Germinal center (tissue), 1 donor: ENCODE measurements around the gene ARFGAP2.
A peak's percentile ranks its signal among the peaks of the same experiment; 100 is the strongest.

ENCODE experiments used
- DNase-seq: peaks from one replicate; pipeline ENCODE4 v3.0.0; 2012; ENCODE audit warnings: mixed read lengths, low spot score

Gene ARFGAP2

DNA sequence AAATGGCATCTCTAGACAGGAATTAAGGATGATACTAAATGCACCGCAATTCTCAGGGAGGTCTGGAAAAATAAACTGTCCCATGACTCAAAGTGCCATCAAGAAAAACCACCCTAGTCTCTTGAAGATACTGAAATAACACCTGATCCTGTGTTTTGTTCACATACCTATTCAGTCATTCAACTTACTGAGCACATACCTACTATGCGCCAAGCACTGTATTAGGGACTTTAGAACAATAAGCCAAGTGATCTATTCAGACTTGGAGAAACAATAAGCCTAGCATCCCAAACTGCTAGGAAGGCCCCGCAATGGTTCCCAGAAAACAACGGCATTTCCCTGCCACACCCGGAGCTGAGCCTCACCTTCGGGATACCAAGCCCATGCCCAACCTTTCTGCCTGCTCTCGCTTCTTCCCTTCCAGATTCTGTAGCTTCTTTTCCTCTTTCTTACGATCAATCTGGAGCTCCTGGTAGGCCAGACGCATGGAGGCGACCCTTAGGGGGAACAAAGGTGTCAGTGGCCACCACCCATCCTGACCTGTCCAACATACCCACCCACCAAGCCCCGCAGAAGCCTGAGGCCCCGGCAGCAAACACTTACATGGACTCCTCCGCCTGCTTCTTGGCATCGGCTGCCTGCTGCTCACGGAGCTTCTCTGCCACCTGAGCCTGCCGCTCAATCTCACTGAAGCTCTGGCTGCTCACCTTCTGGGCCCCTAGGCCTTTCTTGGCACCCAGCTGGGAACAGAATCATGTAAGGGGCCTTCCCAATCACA is 5.4 kb downstream of the ARFGAP2 start:
- DNase-seq: no peak

DNA sequence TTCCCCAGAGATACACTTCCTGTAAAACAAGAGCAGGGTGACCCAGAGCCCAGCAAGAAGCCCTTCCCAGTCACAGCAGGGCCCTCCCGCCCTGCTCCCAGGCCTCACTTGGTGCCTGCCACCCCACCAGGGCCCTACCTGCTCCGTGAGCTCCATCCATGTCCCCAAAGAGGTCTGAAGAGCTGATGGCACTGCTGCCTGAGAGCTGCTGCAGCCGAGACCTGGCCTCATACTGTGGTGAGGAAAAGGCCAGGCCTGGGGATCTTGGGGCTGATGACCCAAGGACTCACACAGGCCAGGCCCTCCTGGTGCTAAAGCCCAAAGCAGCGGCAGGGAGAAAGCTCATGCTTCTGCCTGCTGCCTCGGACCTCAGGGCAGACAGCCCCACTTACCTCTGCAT is 10.3 kb downstream of the ARFGAP2 start:
- no peak for DNase-seq

DNA sequence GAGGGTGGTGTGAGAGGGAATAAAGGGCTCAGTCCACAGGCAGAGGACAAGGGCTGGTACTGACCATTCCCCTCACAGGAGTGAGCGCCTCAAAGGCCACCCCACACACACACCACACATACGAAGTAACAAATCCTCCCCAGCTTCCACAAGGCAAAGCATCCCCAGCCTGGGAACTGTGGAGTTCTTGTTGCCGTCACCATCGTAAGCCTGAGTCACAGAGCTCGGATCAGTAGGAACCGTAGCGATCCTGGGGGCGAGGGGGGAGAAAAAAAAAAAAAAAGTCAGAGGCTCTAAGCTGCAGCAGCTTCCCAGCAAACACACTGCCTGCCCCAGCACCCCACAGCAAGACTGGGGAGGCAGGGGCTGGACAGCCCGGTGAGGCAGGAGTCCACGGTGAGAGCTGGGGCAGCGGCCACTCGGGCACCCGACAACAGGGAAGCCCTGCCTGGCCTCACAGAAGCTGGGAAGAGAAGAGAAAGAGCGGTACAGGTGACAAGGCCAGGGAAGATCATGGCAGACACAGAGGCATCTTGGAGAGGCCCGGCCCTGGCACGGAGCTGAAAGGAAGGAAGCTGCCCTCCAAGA is 11.3 kb downstream of the ARFGAP2 start:
- no peak for DNase-seq

DNA sequence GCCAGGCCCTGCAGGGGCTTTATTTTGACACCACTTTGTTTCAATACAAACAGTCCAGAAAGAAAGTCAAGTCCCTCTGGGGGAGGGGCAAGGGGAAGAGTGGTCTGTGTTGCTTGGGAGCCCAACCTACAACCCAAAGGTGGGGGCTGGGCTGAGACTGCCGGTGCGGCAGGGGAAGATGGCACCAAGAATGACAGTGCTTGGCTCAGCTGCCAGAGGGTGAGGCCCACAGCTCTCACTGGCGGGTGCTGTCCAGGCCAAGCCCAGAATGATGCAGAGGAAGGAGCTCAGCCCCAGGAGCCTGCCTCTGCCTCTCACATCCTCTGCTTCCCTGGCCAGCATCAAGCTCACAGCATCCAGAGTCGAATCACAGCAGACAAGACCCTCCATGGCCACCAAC is 12.4 kb downstream of the ARFGAP2 start:
- DNase-seq: no peak

DNA sequence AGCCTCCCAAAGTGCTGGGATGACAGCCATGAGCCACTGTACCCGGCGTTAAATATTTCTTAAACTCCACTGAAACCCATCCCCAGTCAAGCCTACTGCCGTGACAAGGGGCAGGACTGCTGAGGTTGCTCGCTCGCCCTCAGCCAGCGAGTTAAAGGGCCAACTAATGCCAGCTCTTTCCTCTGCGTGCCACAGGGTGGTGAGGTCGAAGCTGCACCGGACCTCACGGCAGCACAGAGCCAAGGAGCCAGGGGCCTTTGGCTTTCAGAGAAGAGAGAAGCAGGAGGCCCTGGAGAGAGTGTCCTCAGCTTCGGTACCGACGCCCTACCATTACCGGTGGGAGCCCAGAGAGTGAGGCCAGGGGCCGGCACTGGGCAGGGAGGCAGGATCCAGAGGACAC is 12.8 kb downstream of the ARFGAP2 start:
- DNase-seq: no peak

DNA sequence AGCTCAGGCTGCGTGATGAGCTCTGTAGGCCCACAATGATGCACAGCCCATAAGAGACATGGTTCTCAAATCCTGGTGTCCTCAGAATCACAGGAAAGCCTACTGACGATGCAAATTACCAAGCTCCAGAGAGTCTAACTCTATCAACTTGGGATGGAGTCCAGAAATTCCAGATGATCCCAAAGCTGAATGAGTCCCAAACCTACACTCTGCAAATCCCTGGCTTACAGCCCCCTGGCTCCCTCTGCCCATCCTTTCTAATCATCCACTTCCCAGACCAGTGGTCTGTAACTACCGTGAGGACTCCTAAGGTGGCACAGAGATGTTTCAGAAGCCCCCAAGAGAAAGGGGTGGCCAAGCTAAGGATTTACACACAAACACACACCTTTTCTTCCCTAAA is 13.5 kb downstream of the ARFGAP2 start:
- DNase-seq: no peak

DNA sequence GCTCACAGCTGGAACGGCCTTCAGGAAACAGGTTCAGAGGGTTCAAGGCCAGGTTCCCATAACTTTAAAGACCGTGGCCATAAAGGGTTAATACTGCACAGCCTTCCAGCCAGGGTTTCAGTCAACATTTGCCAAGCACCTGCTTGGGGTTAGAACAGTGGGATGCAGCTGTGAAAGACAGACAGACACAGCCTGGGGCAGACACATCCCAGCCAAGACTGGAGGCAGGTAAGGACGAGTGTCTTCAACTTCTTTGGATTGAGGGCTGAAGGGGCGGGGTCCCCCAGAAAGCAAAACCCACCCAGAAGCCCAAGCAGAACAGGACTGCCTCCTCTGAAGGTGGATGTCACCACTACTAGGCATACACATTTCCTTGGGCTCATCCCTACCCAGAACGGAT is 14.3 kb downstream of the ARFGAP2 start:
- no peak for DNase-seq

DNA sequence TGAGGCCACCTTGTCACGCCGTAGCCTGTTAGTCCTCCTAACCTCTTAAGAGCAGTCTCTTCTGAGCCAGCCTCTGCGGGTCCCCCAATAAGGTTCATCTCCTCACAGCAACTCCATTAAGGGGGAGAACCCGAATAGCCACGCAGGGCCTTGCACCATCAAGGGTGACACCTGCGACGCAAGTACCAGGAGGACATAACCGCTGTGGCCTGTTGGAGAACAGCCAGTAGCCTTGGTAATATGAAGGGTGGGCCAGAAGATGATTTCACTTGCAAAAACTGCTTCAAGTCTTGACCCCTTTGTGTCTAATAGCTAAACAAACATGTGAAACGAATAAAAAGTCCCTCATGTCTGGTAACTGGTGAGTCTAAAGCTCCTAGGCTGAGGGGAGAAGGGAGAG is 14.8 kb downstream of the ARFGAP2 start:
- no peak for DNase-seq

DNA sequence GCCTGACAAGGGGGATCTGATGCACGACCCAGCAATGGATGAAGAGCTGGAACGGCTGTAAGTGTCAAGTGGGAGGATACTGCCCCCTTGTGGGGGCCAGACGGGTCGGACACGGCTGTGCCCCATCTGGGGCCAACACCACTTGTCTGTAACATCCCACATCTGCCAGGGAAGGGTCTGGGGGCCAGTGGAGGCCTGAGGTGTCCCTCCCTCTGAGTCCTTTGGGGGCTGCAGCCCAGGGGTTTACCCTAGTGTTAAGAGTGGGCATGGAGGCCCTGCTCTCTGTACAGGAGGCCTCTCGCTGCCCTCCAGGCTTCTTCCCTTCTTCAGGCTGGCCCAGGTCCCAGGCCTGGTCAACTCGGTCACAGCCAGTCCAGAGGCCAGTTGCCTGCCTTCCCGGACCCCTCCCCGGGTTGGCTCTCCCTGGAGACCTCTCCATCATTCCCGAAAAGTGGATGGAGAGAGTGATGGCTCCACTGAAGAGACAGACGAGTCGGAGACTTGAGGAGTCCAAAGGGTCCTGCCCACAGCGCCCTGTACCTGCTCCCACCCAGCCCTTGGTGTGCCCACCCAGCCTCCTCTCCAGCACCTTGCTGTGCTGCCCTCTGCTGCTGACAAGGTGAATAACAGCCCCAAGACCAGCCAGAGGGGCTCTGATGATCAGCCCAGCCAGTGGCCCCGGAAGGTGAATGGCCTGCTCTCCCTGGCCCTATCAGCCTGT is 15.4 kb downstream of the ARFGAP2 start:
- peak; percentile 84 for DNase-seq

DNA sequence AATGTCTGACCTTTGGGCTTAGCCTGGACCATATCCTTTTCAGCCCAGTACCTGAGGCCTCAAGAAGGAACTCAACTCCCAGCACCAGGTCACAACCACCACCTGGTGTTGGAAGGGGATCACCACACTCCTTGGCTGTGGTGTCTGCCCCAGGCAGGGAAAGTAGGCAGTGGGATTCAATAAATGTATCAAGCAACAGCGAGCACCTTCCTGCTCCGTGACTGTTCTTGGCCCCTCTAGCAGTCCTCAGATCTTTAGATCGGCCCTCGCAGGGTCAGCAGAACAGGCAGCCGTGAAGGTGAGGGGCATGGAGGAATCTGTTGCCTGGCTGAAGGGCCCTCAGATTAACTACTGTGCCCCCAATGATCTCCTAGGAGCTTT is 15.9 kb downstream of the ARFGAP2 start:
- DNase-seq: no peak

DNA sequence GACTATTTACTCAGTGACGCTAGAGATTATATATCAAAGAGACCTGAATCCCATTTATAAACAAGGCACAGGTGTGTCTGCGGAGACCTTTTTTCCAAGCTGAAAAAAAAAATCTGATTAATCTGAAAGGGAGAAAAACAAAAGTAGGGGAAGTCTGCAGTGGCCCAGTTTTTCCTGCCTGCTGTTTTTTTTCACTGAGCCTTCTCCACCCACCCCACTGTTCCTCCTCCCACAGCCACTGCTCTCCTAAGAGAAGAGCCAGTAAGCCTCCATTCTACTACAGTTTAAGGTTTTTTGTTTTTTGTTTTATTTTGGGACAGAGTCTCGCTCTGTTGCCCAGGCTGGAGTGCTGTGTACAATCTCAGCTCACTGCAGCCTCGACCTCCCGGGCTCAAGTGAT is 18.4 kb downstream of the ARFGAP2 start:
- no peak for DNase-seq

DNA sequence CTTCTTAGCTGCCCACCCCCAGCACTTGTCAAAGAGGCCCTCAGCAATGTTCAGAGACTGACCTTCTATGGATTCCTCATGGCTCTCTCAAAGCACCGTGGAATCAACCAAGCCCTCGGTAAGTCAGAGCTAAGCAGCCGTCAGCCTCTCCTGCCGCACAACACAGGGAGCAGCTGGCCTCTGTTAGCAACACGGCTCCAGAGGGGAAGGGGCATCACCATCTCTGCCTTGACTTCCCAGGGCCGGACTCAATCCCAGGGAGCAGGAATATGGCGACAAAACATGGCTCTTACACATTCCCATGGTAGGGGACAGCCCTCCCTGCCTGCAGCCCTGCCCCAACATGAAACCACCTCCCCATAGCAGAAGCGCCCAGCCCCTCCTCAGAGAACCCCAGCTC is 18.9 kb downstream of the ARFGAP2 start:
- no peak for DNase-seq

DNA sequence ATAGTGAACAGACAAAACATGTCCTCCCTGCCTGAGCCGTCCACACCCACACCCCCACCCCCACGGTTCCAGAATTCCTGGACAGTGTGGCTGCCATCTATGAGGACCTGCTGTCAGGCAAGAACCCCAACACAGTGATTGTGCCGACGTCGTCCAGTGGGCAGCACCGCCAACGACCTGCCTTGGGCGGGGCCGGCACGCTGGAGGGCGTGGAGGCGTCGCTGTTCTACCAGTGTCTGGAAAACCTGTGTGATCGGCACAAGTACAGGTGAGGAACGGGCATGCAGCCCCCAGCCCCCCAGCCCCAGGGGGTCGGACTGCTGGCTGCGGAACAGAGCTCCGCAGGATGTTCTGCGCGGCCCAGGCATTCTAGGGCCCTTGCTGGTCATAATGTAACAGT is 19.7 kb downstream of the ARFGAP2 start:
- no peak for DNase-seq

DNA sequence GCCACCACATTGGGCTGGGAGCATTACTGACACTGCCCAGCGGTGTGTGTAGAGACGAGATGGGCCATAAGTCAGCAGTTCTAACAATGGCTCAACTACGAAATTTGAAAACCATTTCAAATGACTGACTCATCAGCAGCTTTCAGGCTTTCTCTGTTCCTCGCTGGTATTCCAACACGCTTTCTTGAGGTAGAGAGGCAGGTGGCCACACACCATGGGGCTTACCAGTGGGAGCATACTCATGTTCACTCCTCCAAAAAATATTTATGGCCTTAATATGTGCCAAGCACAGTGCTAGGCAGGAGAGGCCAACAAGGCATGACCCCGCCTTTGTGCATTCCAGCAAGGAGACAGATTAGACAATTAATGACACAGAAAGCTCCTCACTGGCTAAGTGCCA is 20.3 kb downstream of the ARFGAP2 start:
- DNase-seq: no peak

DNA sequence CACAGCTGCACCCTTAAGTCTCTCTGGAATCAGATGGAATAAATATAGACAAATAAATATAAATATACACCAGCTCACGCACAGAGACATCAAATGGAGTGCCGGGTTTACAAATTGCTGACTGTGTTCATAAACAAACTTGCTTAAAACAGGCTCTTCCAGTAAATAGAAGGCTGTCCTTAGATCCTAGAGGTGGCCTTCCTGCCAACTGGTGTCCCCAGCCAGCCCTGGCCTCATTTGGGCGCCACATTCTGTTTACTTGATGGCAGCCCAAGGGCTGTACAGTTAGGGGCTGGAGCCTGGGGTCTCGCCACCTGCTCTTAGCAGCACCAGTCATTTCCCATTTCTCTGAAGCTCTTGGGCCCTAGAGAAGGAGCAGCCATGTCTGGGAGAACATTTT is 20.8 kb downstream of the ARFGAP2 start:
- no peak for DNase-seq

DNA sequence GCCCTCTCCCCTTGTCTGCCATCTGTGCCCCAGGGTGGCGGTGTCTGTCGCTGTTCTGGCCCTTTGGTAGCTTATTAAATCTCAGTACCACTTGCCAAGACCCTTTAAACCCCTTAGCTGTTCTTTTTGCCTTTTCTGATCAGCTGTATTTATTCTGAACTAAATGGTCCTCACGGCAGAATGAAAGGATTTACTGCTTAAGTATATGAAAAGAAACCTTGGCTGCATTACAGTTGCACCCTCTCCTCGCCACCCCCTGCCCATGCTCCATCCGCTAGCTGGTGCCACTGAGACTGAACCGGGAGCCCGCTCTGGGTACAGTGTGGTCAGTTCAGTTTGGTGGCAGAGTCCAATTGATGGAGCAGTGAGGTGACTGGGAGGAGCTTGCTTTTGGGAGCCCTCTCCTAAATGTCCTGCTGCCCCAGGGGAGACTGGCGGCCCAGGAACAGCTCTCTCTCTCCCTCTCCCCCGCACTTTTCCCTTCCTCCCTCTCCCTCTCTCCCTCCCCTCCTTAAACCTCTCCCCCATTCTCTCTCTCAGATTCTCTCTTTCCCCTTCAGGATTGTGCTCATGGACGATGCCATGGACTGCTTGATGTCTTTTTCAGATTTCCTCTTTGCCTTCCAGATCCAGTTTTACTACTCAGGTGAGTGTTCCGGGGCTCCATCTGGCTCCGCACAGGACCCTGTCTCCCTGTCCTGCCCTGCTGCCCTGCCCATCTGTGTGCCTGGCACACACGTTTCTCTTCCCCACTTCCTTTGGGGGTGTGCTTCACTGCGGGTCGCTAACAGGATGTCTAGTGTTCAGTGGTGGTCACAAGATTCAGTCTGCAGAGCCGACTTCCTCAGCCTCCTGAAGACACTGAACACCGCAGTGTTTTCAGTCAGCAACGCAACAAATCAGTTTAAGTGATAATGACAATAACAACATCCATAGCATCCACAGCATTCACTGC is 21.8 kb downstream of the ARFGAP2 start:
- no peak for DNase-seq

DNA sequence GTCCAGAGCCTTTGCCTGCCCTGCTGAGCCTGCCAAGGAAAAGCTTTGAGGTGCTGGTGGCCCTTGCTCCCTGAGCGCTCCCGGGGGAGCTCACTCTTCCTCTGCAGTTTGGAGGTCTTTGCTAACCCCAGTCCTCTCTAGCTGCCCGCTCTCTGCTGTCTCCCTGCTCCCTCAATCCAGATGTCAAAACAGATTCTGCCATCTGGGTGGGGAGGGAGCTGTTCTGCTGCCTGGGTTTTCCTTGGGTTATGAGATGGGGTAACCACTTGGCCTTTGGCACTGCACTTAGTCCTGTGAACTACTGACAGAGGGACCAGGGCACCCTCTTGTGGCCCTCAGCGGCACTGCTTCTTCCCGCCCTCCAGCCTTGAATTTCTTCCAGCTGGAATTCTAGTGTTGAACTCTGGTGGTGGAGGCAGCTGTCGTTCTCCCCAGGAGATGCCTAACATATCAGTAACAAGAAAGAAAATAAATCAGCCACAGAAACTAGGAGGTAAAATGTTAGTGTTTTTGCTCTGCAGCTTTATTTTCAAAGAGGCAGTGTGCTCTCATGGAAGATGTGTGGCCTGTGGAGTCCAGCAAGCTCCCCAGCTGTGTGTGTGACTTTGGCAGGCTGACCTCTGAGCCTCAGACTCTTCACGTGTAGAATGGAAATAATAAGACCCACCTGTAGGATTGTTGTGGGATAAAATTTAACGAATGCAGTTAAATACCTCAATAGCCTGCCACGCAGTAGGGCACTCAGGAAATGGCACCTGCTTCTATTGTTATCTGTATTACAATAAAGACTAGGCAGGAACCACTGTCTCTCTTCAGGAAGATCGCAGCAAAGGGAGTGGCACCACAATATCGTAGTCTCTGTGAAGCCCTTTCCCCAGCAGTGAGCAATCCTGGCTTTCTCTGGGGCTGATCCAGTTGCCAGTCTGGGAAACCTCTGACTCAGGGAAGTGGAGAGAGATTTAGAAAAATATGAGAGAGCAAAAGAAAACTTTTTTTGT is 23.4 kb downstream of the ARFGAP2 start:
- peak; percentile 80 for DNase-seq

DNA sequence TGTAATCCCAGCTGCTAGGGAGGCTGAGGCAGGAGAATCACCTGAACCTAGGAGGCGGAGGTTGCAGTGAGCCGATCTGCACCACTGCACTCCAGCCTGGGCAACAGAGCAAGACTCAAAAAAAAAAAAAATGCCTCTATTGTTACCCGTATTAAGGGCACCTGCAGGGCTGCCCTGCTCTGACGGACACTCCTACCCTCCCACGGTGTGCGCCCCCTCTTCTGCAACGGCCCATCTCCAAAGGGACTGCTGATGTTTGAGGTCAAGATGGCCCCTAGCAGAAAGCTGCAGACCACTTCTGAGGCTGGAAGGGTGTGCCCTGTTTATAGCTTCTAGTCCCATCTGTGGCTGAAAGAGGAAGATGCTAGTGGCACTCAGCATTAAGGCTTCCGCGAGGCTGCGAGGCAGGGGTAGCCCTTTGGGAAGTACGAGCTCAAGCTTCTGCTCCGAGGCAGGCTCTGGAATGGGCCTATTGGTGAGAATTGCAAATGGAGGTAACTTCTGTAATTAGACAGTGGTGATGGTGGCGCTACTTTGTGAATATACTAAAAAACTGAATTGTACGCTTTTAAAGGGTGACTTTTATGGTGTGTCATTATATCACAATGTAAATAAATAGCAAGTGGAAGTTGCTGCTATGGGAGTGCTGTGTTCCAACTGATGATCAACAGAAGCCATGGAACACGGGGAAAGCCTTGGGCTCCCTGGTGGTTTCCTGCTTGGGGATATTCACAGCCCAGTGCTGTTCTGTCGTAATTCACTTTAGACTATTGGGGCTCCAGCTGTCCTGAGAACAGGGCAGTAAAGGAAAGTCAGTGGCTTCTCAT is 24.3 kb downstream of the ARFGAP2 start:
- DNase-seq: no peak

DNA sequence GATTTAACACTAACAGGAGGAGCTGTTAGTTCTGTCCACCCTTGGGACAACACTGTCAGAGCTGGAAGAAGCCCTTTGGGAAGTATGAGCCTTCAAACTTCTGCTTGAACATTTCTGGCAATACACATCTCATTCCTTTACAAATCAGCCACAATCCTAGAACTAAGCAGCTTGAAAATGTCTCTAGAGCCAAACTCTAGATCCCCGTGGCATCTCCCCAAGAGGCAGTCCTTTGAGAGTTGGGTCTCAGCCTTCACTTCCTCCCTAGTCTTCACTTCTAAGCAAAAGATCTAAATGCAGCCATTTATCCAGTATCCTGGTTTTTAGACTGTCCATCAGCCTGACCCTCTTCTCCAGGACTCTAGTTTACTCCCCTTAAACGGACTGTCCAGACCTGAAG is 26.9 kb downstream of the ARFGAP2 start:
- no peak for DNase-seq

DNA sequence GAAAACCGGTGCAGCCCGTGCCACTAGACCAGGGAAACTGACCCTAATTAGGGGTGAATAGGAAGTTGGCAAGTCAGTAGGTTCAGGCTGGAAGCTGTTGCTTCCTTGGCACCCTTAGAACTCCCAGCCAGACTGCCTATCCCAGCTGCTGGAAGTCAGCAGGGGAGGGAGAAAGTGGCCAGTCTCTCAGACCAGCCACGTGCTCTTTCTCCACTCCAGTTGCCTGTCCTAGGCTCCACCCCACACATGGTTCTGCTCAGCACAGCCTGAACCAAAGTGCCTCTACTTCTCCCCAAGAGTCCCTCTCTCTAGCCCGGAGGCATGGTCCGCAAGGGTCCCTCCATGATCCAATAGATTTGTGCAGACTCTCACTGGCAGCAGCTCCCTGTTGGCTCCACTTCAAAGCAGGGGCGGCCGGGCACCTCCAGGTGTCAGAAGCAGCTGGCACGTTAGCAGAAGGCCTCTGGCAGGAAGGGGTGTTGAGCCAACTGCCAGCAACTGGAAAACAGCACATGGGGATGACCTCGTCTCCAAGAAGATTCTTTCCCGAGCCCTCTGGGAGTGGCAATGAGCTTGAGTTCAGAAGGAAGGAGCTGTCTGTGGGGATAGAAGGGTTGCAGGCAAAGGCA is 27.7 kb downstream of the ARFGAP2 start:
- no peak for DNase-seq
